Body of pancreas (tissue), 4 donors: ENCODE results near the gene GCA. TPM values are rescaled to one million over a fixed set of nuclear protein-coding genes. Genes with fewer than 3 reads are reported as not detected.

ENCODE experiments used
- ATAC-seq: fragments of 150-250 bp; one replicate; pipeline ENCODE4 v1.9.1; 2016
- DNase-seq, 4 donors: peaks; one replicate each; pipeline ENCODE4 v3.0.0-alpha.2; 2019
- H3K27ac ChIP-seq, 4 donors: fragments of 200-600 bp; sonication (generic); 1 replicate in 3 of 4; 2 replicates in 1 of 4; pipeline versions ENCODE4 v1.5.1 to v1.6.1; 2016 to 2019; ENCODE audit warnings: mild to moderate bottlenecking in 1 of 4, mixed read lengths in 1 of 4, moderate library complexity in 1 of 4
- H3K27me3 ChIP-seq, 2 donors: fragments of 200-600 bp; sonication (generic); one replicate each; pipeline ENCODE4 v1.6.0; 2016; ENCODE audit warnings: mild to moderate bottlenecking in 1 of 2
- H3K36me3 ChIP-seq, 2 donors: fragments of 200-600 bp; sonication (generic); replicated peaks in 1 of 2; 2 replicates each; pipeline ENCODE4 v1.5.1; 2016; ENCODE audit warnings: low read depth in 2 of 2; ENCODE audit not compliant: insufficient read depth in 1 of 2
- H3K4me1 ChIP-seq: fragments of 200-600 bp; sonication (generic); one replicate; pipeline ENCODE4 v1.6.0; 2016
- H3K4me3 ChIP-seq, 2 donors: fragments of 200-600 bp; sonication (generic); 1 replicate in 1 of 2; 2 replicates in 1 of 2; pipeline ENCODE4 v1.5.1; 2016 to 2019
- H3K9me3 ChIP-seq, 3 donors: fragments of 200-600 bp; sonication (generic); 1 replicate in 2 of 3; 2 replicates in 1 of 3; pipeline ENCODE4 v1.5.1; 2016
- CTCF ChIP-seq, 7 experiments: fragments of 450-650 bp in 4 of 7; fragments of 200-600 bp in 3 of 7; sonication (generic) in 3 of 7; IDR thresholded peaks; one replicate each; pipeline ENCODE4 v1.5.1; 2016 to 2019; ENCODE audit warnings: antibody characterized with exemption in 7 of 7
- POLR2A ChIP-seq, 3 donors: fragments of 450-650 bp; IDR thresholded peaks; one replicate each; pipeline ENCODE4 v1.6.1; 2016; ENCODE audit warnings: antibody characterized with exemption in 3 of 3, mild to moderate bottlenecking in 2 of 3
- WGBS, 2 donors: methylation state at CpG; one replicate each; pipeline ENCODE4 v1.1.5; 2017; 5-methylcytosine and 5-hydroxymethylcytosine counted together
- intact Hi-C: fragments of 100-400 bp; cut with DNase I; formaldehyde crosslinking; loops from one replicate; pipeline ENCODE4 v1.15.1; 2023
- total RNA-seq, 2 donors: library from RNA; depleted of rRNA; stranded (reverse); fragments of >200 nt; gene quantifications; one replicate each; pipeline ENCODE4 v1.1.0, GENCODE V29; 2016

The GCA gene
- total RNA-seq, 2 donors from 2014 or later, result 14.0 to 15.2 TPM

GRCh38 chr2:162317058-162317742 lies 26.7 kb upstream of the GCA start:
- intact Hi-C loops, result no loop called here
- H3K4me1 ChIP-seq, result peaks cover 43% of the 10 kb centered on the region
- H3K4me3 ChIP-seq, result peak overlapping the region; percentile 53 to 64
- DNase-seq (no peak), ATAC-seq (no peak)
- no peaks in the 10 kb centered on the region for H3K27me3 ChIP-seq
- H3K27ac ChIP-seq, result peak overlapping the region in 3 of 4 donors; percentile 91 to 97 (median 94)
- no peaks in the 10 kb centered on the region for H3K9me3 ChIP-seq
- no peak for TF ChIP-seq POLR2A (IDR thresholded peaks at IDR 0.05)
- no peak for TF ChIP-seq CTCF (IDR thresholded peaks at IDR 0.05)
- no peaks in the 10 kb centered on the region for H3K36me3 ChIP-seq
- WGBS, 2 donors, result 62 to 66% methylated on average over 3 of the region's 3 CpGs

GRCh38 chr2:162317861-162318327 lies 26.0 kb upstream of the GCA start:
- Histone ChIP-seq H3K4me3 (peak overlapping the region; percentile 53 to 64), H3K9me3 (no peaks in the 10 kb centered on the region), H3K27me3 (no peaks in the 10 kb centered on the region), H3K36me3 (no peaks in the 10 kb centered on the region), H3K27ac (peak overlapping the region; percentile 91 to 97 (median 93)), H3K4me1 (peaks cover 43% of the 10 kb centered on the region)
- ATAC-seq (peak; percentile 25), DNase-seq (peak; percentile 45 to 58 (median 48))
- intact Hi-C loops, result no loop called here
- TF ChIP-seq CTCF (IDR thresholded peaks at IDR 0.05) (no peak), POLR2A (IDR thresholded peaks at IDR 0.05) (no peak)
- 1 to 3% methylated on average over 14 to 16 of the region's 16 CpGs for WGBS, 2 donors

GRCh38 chr2:162318328-162319180 lies 25.4 kb upstream of the GCA start, which contains the start of gene IFIH1:
IFIH1 (minus strand) TSS chr2:162318684; CDS start chr2:162318307, 377 bp downstream.
- H3K27me3 ChIP-seq, result no peaks in the 10 kb centered on the region
- H3K4me3 ChIP-seq, result peak within 1 kb of the TSS; percentile 53 to 64
- H3K9me3 ChIP-seq, result no peaks in the 10 kb centered on the region
- H3K36me3 ChIP-seq, result no peaks in the 10 kb centered on the region
- WGBS, 2 donors, result 0 to 1% methylated on average over 16 to 45 of the region's 45 CpGs
- ATAC-seq (peak; percentile 95), DNase-seq (peak; percentile 86 to 91 (median 88))
- TF ChIP-seq POLR2A (IDR thresholded peaks at IDR 0.05) (peak; percentile 26 to 83 (median 79)), CTCF (IDR thresholded peaks at IDR 0.05) (peak in 6 of 7 experiments; percentile 15 to 34 (median 28))
- H3K27ac ChIP-seq, result peak within 1 kb of the TSS; percentile 91 to 97 (median 93)
- intact Hi-C loops, result no loop called here
- H3K4me1 ChIP-seq, result peaks cover 43% of the 10 kb centered on the region

- DNase-seq (no peak), ATAC-seq (no peak)
- intact Hi-C loops, result no loop called here
- H3K27ac ChIP-seq, result no peak overlapping the region
- H3K36me3 ChIP-seq, result no peaks in the 10 kb centered on the region
- H3K27me3 ChIP-seq, result no peaks in the 10 kb centered on the region
- 59 to 73% methylated on average over 1 of the region's 1 CpG for WGBS, 2 donors
- no peak overlapping the region for H3K4me3 ChIP-seq
- no peaks in the 10 kb centered on the region for H3K9me3 ChIP-seq
- peaks cover 33% of the 10 kb centered on the region for H3K4me1 ChIP-seq
- TF ChIP-seq CTCF (IDR thresholded peaks at IDR 0.05) (no peak), POLR2A (IDR thresholded peaks at IDR 0.05) (no peak)
Measured at GRCh38 chr2:162320864-162321517, 22.9 kb upstream of the GCA start.
